ENCODE measurements around the gene CCDC9. TPM values are rescaled to one million over a fixed set of nuclear protein-coding genes. Genes with fewer than 3 reads are reported as not detected.
A peak's percentile ranks its signal among the peaks of the same experiment; 100 is the strongest.

CCDC9 gene
- polyA plus RNA-seq (ENCODE audit: insufficient read length): 22.5 TPM
- long read RNA-seq, donor 1, partial matches to known transcripts: 0 of 4 reads
- long read RNA-seq, donor 1, other reads (novel, unspliced or antisense): 0 of 4 reads
- long read RNA-seq, donor 2, transcript CCDC9-201 (12 exons, 2,093 nt): major isoform, 6 of 7 reads
- long read RNA-seq, donor 2, partial matches to known transcripts: 0 of 7 reads
- long read RNA-seq, donor 2, other reads (novel, unspliced or antisense): 0 of 7 reads
- long read RNA-seq, donor 3, partial matches to known transcripts: 0 of 5 reads
- long read RNA-seq, donor 3, other reads (novel, unspliced or antisense): 0 of 5 reads
- long read RNA-seq, donor 4: 0 reads
- long read RNA-seq, donor 5, partial matches to known transcripts: 0 of 1 reads
- long read RNA-seq, donor 5, other reads (novel, unspliced or antisense): 0 of 1 reads
- long read RNA-seq, donor 6, partial matches to known transcripts: 0 of 4 reads
- long read RNA-seq, donor 6, other reads (novel, unspliced or antisense): 0 of 4 reads
- long read RNA-seq, donor 7, partial matches to known transcripts: 0 of 3 reads
- long read RNA-seq, donor 7, other reads (novel, unspliced or antisense): 0 of 3 reads
- long read RNA-seq, donor 8, partial matches to known transcripts: 0 of 3 reads
- long read RNA-seq, donor 8, other reads (novel, unspliced or antisense): 0 of 3 reads

DNA sequence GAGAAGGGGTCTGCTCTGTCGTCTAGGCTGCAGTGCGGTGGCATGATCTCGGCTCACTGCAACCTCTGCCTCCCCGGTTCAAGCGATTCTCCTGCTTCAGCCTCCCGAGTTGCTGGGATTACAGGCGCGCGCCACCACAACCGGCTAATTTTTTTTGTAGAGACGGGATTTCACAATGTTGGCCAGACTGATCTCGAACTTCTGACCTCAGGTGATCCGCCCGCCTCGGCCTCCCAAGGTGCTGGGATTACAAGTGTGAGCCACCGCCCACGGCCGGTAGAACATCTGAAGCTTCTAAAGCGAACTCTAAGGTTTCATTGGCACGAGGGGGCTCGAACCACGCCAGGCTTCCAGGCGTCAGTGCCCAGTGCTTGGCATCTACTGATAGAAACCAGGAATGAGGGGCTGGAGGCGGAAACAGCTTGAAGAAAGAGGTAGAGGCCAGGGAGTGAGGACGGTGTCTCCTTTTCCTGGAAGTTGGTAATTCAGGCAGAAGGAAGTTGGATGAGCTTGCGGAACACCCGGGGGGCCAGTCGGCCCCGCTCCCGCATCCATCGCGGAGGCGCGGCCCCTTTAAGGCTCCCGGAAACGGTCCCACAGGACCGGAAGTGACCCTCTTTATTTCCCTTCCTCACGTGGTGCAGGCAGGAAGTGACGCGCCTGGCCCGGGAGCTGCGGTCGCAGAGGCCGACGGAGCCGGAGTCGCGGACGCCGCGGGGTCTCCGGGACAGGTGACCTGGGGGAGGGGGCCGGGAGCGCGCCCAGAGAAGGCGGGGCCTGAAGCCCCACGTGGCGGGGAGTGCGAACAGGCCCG, at the start of gene CCDC9:
Gene CCDC9 (plus strand): TSS at position 647 of the 814 bp plus-strand sequence. CDS start 1,876 bp downstream, outside the sequence.
- DNase-seq: peak; percentile 95

DNA sequence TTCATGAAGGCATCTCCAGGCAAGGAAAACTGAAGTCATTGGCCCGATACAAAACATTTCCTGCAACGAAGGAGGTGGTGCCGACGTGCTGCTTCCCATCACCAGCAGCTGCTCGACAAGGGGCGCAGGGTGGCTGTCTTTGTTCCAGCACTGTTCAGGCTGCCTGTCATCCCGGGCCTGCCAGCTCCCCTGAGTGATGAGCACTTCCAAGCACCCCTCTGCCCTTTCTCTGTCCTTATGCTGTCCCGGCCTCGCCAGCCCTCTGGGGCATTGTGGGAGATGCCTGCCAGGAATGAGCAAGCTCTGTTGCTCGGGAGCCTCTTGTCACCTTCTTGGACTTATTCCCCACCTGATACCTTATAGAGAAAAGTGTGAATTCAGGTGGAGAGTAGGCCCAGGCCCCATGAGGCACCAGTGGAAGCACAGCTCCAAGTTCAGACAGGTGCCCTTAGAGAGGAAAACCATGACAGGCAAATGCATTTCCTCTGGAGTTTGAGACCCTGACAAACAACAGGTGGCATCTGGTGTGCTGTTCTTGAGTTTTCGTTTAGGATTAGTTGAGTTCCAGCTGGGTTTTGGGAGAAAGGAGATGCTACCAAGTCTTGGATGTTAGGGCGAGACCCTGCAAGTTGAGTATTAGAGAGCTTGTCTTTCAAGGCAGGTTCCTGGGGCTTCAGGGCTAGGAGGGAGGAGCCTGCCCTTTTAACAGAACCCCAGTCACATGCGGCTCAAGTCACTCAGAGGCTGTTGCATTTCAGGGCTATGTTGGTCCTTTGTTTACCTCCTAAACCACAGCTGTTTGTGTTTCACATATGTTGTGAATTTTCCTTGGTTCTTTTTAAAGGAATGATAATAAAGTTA, 46.8 kb upstream of the CCDC9 start:
- no peak for DNase-seq

DNA sequence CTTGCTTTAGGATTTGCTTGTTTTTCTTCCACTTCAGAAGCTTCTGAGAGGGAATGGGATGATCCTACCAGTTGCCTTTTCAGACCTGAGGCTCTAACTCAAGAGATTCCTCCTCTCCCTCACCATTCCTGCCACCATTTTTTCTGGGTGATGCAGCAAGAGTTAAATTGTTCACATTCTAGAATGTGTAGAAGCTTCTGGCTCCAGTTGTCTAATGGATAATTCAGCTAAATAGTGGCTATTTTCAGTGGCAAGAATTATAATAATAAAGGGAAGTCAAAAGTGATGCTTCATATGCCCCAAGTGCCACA, 46.2 kb upstream of the CCDC9 start:
- no peak for DNase-seq

- peak; percentile 79 for DNase-seq
Measured at GRCh38 chr19:47210689-47211316, 45.5 kb upstream of the CCDC9 start.

DNA sequence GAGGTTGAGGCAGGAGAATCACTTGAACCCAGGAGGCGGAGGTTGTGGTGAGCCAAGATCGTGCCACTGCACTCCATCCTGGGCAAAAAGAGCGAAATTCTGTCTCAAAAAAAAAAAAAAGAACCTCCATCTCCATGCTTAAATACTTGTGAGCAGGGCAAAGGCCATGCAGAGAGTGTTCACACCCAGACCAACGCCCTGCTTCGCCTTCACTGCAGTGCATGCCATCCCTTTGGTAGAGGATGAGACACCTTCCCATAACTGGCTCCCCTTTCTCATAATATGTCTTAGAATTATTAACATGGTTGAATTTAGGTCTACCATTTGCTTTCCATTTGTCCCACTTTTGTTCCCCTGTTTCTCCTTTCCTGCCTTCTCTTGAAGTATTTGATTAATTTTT, 40.7 kb upstream of the CCDC9 start:
- DNase-seq: no peak

DNA sequence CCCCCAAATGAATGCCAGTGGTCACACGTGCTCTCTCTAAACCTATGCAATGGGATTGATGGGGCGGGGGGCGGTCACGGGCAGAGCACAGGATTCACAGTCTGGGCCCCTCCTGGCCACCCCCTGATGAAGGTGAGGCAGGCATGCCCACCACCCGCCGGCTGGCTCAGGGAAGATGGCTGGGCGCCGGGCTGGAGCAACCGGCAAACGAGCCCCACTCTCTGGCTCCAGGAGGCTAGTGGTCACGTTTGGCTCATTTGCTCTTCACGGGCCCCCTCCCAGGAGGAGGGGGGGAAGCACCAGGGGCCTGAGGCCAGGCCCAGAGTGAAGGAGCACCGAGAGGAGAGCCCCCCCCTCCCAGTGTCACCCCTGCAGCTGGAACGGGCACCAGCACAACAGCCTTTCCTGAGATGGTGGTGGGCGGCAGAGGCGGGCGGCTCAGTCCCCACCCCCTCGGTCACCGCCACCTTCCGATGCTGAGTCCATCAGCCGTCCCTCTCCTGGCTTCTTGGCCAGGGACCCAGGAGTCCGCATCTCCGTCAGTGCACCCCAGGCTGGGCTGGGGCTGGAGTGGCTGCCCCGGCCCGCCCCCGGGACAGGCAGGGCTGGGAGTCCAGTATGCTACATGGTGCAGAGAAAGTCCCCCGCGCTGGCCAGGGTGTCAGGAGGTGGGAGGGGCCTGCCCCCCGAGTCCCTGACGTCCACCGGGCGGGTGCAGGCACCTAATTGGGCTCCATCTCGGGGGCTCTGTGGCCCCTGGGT, 35.1 kb upstream of the CCDC9 start:
- no peak for DNase-seq

- no peak for DNase-seq
Measured at GRCh38 chr19:47221890-47222289, 34.4 kb upstream of the CCDC9 start.

DNA sequence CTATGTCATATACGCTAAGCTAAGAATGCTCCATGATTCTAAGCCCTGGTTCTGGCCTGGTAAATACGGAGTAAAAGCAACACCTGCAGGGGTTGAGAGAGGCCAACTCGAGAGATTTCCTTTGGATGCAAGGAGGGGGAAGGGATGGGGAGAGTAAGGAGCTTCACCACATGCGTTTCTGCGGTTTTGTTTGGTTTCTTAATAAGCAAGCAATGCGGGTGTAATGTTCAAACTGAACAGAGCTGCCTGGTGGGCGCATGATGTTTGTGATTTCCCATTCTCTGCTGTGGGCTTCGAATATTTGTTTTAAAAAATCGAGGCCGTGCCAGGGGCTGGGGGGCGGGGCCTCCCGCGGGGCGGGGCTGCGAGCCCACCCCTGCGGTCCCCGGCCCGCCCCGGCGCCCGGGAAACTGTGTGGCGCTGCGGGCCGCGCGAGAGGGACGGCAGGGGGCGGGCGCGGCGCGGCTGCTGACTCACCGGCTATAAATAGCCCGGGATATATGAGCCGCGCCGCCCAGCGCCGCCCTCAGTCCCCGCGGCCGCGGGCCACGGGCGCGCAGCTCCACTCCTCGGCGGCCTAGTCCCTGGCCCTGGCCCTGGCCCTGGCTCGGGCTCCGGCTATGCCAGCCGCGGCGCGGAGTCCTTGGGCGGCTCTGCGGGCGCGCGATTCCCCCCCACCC, 30.4 kb upstream of the CCDC9 start:
- DNase-seq: peak; percentile 89

GRCh38 chr19:47226426-47227351, 29.6 kb upstream of the CCDC9 start:
- no peak for DNase-seq

DNA sequence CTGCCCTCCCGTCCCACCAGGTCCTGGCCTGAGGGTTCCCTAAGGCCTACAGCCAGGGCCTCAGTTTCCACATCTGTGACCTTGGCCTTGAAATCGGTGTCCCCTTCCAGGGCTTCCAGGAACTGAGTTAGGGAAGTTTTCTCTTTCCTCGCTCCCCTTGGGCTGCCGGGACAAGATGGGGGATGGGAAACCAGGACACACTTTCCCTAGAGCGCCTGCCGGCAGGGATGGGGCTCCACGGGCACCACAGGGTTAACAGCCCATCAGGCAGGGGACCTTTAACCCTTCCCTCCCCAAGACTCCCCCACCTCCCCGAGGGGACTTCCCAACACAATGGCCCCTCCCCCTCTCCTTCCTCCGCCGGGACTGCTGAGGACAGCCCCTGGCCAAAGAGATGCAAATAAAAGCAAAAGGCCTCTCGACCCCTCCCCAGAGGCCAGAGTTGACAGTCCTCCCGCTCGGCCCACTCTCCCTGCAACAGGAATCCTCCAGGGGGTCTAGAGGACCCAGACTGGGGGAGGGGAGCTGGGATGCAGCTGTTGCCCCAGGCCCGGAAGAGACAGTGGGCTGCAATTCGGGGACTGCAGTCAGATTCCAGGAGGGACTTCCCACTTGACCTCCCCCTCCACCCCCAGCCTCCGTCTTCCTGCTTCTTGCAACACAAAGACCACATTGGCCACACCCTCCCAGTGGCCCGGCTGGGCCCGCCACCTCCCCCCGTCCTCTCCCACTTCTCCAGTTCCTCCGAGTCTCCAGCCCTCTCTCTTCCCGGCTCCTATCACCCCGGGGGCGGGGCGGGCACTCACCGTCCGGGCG, 28.8 kb upstream of the CCDC9 start:
- DNase-seq: no peak

GRCh38 chr19:47228168-47228936, 28.0 kb upstream of the CCDC9 start:
- no peak for DNase-seq

DNA sequence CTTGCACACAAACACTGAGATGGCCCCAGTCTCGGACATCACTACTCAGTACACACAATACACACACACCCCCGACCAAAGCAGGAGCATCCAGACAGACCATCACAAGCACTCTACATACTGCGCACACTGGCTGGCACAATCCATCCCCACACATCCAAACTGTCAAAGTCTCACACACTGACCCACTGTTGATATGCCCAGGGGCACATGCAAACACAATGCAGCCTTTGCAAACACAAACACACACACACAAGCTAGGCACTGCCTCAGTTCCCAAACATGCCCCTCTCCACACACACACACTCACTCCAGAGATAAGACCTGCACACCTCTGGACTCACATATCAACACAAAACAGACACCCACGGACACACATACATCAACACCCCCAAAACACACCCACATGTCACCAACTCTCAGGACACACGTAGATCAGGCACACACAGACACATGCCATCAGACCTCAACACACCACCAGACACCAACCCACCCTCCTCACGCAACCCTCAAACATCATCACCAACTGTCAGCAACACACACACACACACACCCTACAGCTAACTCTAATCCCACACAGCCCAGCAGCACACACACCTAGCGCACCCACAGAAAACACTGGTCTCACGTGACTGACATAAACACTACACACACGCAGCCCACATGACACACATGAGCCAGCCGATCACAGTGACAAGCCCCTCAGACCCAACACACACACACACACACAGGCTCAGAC, 27.2 kb upstream of the CCDC9 start:
- DNase-seq: no peak

DNA sequence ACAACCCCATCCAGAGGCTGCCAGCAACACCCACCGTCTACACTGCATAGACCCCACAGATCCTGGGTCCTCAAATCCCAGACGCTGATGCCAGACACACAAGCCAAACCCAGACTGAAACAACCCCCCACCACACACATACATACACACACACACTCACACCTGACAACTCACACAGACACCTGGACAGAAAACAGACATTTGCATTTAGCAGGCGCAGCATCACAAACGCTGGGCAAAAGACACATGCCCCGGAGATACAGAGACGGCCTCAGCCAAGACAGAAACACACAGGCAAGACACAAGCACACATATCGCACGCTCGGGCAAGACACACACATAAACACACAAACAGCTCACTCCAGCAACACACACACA, 26.7 kb upstream of the CCDC9 start:
- DNase-seq: no peak

DNA sequence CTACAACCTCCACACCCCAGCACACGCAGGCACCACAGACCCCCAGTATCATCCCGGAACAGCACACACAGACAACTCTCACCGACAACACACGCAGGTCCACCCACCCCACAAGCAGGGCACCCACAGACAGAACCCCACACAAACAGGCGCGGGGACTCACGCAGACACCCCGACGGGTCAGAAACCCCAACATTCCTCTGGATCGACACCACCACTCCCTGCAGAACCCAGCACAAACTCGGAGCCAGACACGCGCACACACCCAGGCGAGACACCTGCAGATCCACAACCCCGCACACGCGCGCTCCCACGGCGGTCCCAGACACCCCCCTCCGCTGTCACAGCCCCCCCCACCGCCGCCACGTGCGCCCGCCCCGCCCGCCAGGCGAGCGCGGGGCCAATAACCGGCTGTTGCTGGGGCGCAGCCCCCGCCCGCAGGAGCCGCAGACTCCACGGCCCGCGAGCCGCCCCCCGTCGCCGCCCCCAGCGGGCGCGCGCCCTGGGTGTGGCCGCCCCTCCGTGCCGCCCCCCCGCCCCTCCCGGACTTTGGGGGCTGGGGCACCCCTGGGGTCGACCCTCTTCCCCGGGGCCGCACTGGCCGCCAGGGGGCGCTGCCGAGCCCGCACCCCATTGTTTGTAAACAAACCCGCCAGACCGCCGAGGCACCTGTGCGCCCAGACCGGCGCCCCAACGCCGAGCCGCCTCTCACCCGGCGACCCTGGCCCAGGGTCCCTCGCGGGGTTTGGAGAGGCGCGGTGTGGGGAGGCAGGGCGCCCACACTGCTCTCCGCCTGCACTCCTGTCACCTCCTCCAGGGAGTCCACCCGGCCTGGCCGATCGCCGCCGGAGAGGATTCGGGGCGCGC, 26.0 kb upstream of the CCDC9 start:
- no peak for DNase-seq

- DNase-seq: no peak
Measured at GRCh38 chr19:47230921-47231214, 25.5 kb upstream of the CCDC9 start, which contains the start of gene BBC3. Gene BBC3, minus strand, starts transcription at chr19:47231199. Its CDS starts 2,768 bp downstream, at chr19:47228431.
